ENCODE results near the gene INCA1.
"Not testable (repeated sequence)": the region's sequence is repeated elsewhere in the genome, so short reads cannot be mapped to it uniquely, and the experiment has no call there.

INCA1 gene, protein sequence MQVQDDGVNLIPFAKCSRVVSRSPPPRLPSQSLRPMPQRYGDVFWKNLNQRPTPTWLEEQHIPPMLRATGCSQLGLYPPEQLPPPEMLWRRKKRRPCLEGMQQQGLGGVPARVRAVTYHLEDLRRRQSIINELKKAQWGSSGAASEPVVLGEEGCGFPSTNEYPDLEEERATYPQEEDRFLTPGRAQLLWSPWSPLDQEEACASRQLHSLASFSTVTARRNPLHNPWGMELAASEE

DNA sequence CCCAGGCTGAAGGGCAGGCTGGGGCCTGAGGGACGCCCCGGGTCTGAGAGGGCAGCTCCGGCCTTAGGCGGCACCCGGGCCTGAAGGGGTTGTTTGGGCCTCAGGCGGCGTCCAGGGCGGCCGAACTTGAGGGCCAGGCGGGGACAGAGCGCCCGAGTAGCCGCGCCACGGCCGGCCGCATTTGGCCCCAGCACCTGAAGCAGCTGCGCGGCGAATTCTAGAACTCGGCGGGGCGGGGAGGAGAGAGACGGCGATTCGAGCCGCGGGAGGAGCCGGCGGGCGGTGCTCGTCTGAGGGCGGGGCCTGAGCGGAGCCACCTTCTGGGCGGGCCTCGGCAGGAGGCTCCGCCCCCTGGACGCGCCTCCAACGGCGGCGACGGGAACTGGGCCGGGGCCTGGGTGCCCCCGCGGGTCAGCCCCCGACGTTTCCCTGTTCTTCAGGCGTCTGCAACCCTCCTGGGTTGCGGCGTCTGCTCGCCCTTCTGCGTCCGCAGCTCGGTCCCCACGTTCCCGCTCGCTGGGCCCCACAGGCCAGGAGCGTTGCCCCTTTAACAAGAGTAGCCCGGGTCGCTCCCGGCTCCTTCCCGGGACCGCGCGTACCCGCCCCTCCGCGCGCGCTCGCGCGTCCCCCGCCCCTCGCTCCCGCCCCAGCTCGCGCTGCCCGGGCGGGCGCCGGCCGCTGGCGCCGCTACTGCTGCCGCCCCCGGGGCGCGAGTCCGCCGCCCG is at the start of gene INCA1, which contains the start of gene KIF1C:
INCA1 (minus strand) TSS at position 221 of the 725 bp plus-strand sequence. CDS start 3,085 bp downstream, outside the sequence.
KIF1C (plus strand) TSS at position 649 of the 725 bp plus-strand sequence. CDS start 2,297 bp downstream, outside the sequence.
- peak; percentile 93 for DNase-seq

DNA sequence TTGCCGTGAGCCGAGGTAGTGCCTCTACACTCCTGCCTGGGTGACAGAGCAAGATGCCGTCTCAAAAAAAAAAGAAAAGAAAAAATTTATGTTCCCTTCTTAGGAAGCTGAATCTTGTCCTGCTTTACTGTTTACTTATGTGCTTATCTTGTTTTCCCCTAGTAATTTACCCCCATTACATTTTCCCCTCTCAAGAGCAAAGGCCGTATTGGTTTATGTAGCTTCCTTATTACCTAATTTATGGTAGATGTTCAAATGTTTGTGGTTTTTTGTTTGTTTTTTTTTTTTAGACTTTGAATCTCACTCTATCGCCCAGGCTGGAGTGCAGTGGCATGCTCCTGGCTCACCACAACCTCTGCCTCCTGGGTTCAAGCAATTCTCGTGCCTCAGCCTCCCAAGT is 48.2 kb upstream of the INCA1 start:
- DNase-seq = no peak

DNA sequence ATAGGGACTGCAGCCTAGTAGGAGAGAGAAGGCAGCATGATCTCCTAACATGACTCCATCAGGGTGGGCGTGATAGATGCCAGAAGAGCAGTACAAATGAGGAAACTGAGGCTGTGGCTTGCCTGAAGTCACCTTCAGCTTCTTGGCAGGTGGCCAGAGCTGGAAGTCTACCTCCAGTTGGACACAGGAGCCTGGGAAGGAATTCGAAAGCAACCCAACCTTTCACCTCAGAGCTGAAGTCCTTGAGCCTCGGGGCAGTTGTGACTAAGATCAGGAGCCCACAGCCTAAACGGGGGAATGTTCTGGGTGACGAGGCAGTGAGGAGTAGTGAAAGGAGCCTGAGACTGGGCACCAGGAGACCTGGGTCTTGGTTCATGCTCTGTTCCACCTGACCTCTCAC is 47.3 kb upstream of the INCA1 start:
- no peak for DNase-seq

DNA sequence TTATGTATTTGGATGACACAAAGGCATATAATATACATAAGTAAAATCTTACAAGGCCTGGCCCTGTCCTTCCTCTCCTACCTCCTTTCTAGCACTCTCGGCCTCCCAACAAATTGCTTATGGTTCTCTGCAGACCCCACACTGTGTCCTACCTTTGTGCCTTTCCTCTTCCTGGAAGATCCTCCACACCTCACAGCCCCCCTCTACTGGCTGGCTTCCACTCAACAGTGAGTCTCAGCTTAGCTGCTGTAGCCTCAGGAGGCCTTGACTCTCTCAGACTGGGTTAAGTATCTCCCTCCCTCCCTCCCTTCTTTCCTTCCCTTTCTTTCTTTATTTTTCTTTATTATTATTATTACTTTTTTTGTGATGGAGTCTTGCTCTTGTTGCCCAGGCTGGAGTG is 46.2 kb upstream of the INCA1 start:
- DNase-seq = no peak

DNA sequence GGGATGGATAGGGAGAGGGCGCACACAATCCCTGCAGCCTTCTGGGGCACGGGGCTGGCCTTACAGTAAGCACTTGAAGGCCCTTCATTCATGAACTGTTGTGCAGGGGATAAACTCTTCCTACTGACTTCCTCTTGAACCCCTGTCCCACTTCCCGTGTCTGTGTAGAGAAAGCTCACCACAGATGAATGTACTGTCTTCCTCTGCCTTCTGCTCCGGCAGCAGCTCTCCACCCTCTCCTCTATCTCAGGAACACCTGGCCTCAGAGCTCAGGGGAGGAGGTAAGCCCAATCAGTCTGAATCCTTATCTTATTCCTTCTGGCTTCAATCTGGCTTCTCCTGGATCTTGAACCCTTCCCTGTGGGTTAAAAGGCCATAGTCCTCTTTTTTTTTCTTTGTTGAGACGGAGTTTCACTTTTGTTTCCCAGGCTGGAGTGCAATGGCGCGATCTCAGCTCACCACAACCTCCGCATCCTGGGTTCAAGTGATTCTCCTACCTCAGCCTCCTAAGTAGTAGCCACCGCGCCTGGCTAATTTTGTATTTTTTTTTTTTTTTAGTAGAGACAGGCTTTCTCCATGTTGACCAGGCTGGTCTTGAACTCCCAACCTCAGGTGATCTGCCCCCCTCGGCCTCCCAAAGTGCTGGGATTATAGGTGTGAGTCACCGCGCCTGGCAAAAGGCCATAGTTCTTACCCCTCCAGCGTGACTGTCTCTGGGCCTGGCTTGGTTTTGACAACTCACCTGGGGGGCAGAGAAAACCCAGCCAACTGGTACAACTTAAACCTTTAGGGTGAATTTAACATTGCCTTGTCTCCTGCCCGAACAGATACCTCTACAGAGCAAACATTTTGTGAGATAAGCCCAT is 45.1 kb upstream of the INCA1 start:
- DNase-seq = no peak

DNA sequence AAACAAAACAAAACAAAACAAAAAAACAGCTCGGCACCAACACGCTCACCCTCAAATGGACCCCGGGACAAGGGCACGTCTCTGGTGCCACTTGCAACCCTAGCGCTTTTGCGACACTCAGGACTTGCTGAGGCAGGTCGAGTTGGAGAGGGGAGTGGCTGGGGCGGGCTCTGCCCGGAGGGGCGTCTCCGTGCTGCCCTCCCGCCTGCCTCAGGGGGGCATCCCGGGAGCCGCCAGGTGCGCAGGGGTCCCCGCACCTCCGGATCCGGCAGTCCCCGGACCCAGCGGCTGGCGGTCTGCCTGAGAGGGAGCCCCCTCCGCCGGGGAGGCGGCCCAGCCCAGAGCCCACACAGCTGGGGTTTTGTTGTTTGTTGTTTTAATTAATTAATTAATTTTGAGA is 38.0 kb upstream of the INCA1 start, which contains the start of gene SLC52A1:
SLC52A1 (minus strand) TSS at position 112 of the 400 bp plus-strand sequence. CDS start 820 bp downstream, outside the sequence.
- DNase-seq = no peak

DNA sequence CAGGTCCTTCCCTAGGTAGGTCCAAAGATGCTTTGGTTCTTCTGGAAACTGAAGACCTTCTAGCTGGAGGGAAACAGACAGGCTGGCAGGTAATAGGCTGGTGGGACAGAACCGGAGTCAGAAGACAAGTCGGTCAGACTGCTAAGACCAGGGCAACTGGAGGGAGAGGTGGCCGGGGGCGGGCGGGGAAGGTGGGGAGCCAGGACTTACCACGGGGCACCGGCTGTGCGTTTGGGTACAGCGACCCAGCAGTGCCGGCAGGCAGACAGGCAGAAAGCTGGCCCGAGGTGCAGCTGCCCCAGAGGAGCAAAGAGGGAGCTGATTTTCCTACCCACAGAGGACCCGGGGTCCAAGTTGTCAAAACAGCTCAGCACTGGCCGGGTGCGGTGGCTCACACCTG is 37.3 kb upstream of the INCA1 start:
- DNase-seq = no peak

DNA sequence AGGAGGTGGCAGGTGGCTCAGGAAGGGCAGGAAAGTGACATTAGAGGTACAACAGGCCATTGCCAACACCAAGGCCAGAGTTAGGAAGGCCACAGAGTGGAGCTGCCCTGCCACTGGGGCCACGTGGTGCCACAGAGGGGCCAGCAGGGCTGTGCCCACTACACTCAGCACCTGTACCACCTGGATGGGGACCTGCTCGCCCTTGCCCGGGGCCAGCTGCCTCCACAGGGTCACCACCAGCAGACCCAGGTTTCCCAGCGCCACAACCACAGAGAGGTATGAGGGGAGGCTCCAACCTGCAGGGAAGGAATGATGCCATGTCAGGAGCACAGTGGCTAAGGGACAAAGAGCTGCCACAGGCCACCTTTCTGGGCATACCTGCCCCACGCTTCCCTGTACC is 36.7 kb upstream of the INCA1 start:
- DNase-seq = no peak

DNA sequence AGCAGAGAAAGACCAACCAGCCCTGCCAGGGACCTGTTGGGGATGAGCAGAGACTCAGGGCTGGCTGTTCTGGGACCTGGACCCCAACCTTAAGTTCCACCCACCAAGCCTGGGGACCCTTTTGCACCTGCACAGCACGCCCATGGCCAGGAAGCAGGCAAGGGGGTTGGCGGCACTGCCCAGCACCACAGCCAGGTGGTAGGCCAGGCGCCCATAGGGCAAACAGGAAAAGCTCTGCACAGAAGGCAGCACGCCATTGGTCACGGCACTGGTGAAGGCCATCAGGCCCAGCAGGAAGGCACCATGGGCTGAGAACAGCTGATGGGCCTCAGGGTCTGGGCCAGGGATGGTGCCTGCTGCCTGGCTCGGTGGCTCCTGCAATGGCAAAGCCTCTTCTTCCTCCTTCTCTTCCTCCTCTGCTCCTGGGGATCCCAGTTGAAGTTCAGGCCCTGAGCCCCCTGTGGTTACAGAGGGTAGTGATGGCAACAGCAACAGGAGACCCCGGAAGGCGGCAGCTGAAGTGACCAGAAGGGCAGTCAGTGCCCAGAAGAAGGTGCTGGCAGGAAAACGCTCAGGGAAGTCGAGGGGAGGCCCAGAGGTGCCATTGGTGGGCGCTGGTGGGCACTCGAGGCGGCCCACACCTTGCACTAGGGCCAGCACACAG is 36.2 kb upstream of the INCA1 start:
- DNase-seq = no peak

DNA sequence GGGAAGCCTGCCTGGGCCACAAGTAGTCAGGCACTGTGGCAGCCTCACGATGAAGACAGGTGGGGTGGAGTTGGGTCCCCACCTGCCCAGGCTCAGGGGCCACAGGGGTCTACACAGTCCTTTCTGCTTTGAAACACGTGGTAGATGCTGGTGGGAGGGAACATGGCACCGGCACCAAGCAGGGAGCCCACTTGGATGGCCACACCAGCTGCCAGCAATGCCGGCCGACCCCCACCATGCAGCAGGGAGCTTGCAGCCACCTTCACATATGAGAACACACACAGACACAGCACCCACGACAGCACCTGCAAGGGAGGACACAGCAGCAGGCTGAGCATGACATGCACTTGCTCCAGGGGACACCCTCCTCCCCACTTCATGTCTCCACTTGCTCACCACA is 35.5 kb upstream of the INCA1 start:
- no peak for DNase-seq

DNA sequence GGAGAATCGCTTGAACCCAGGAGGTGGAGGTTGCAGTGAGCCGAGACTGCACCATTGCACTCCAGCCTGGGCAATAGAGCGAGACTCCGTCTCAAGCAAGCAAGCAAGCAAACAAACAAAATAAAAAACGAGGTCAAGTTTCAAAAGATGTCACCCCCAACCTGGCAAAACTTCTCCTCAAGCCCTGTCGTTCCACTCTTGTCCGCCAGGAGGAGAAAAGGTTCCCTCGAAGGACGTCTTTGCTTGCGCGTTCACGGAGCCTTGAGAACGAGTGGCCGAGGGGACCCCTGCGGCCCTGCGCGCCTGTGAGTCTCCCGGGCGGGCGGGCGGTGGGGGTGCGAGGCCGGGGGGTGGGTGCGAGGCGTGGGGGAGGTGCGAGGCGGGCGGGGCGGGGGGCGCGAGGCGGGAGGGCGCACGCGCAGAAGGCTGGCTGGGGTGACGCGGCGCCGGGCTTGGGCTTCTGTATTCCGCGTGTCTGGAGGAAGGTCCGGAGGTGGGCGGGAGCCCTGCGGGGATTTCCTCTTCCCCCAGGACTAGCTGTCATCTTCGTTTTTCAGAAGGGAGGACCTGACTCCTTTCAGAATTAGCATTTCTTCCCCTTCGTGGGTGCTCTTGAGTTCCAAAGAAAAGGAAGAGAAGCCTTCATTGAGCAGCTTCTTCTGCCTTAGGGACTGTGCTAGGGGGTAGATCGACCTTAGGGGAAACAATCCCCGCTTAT is 34.2 kb upstream of the INCA1 start:
- DNase-seq = peak; percentile 50 to 60

DNA sequence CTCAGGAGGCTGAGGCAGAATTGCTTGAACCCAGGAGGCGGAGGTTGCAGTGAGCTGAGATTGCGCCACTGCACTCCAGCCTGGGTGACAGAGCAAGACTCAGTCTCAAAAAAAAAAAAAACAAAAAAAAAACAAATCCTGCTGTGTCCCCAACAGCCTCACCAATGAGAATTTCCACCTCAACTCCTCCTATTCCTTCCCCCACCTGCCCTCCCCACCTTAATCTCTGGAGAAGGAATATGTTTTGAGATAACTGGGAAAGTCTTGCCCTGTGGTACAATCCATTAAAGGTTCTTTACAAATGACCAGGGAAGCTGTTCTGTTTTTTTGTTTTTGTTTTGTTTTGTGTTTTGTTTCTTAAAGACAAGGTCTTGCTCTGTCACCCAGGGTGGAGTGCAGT is 32.8 kb upstream of the INCA1 start:
- DNase-seq = not testable (repeated sequence)

DNA sequence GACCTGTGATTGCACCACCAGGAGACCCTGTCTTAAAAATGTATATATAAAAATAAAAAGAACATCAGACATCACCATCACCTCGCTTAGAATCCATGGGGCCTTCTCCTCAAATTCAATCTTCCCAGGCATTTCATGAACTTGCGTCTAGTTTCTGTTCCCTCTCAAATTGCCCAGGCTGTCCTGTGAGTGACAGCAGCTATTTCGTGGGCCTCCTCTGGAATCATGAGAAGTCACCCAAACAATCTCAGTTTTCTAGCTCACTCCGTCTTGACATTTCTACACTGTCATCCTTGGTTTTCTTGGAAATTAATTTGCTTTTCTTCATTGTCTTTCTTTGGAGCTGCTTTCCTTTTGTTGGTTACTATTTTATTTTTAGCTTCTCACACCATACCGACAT is 30.6 kb upstream of the INCA1 start:
- DNase-seq = no peak

DNA sequence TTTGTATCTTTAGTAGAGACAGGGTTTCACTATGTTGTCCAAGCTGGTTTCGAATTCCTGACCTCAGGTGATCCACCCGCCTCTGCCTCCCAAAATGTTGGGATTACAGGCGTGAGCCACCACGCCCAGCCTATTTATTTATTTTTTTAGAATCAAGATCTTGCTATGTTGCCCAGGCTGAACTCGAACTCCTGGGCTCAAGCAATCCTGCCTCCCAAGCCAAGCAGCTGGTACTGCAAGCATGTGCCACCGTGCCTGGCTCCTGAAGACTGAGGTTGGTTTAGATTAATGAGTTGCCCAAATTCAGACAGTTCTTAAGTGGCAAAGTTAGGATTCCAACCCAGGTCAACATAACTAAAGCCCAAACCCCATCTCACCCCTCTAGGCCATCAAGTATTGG is 30.0 kb upstream of the INCA1 start:
- DNase-seq = no peak

DNA sequence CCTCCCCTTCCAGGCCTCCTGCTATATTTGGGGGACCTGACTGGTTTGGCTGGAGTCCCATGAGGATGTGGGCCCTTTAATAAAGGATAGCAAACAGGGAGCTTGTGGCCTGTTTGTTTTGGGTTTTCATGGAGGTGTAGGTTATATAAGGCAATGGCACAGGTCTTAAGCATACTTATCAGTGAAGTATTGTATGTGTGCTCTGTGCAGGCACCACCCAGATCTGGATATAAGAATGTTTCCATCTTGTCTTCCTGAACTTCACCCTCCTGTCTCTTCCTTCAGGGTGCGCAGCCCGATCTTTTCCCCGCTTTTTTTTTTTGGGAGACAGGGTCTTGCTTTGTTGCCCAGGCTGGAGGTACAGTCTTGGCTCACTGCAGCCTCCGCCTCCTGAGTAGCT is 27.3 kb upstream of the INCA1 start:
- no peak for DNase-seq

DNA sequence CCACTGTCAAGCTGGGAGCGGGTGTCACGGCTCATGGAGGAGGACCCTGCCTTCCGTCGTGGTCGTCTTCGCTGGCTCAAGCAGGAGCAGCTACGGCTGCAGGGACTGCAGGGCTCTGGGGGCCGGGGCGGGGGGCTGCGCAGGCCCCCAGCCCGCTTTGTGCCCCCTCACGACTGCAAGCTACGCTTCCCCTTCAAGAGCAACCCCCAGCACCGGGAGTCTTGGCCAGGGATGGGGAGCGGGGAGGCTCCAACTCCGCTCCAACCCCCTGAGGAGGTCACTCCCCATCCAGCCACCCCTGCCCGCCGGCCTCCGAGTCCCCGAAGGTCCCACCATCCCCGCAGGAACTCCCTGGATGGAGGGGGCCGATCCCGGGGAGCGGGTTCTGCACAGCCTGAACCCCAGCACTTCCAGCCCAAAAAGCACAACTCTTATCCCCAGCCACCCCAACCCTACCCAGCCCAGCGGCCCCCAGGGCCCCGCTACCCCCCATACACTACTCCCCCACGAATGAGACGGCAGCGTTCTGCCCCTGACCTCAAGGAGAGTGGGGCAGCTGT is 26.3 kb upstream of the INCA1 start:
- no peak for DNase-seq

DNA sequence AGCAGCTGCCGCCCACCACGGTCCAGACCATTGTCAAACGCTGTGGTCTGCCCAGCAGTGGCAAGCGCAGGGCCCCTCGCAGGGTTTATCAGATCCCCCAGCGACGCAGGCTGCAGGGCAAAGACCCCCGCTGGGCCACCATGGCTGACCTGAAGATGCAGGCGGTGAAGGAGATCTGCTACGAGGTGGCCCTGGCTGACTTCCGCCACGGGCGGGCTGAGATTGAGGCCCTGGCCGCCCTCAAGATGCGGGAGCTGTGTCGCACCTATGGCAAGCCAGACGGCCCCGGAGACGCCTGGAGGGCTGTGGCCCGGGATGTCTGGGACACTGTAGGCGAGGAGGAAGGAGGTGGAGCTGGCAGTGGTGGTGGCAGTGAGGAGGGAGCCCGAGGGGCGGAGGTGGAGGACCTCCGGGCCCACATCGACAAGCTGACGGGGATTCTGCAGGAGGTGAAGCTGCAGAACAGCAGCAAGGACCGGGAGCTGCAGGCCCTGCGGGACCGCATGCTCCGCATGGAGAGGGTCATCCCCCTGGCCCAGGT is 24.9 kb upstream of the INCA1 start:
- no peak for DNase-seq

DNA sequence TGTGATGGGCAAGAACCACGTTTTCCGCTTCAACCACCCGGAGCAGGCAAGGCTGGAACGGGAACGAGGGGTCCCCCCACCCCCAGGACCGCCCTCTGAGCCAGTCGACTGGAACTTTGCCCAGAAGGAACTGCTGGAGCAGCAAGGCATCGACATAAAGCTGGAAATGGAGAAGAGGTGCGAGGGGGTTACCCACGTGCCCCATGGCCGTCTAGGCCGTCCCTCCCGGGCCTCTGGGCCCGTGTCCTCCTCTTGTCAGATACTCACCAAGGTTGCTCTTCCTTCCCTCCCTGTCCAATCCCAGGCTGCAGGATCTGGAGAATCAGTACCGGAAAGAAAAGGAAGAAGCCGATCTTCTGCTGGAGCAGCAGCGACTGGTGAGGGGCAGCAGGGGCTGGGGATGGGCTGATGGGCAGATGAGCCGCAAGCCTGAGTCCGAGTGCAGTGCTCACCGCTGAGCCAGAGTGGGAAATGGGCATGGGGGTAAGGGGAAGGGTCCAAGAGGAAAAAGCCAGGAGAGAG is 23.2 kb upstream of the INCA1 start:
- no peak for DNase-seq

DNA sequence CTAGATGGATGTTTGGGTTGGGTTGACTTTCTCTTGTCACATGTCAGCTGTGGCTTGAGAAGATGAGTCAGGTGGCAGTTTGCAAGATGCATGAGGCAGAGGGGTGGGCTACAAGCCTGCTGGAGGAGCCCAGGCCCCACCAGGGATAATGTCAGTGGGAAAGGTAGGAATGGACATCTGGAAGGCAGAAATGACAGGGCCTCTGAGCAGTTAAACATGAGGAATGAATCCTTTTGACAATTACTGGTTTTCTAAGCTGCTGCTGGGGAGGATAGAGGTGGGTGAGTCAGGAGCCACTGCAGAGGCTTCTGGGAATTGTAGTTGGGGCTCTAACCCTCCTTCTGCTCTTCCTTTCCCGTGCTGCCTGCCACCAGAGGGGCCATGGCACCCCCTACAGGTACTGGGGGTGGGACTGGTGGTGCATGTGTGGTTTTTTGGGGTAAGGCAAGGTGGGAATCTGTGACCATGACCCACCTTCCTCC is 22.2 kb upstream of the INCA1 start:
- DNase-seq = no peak

DNA sequence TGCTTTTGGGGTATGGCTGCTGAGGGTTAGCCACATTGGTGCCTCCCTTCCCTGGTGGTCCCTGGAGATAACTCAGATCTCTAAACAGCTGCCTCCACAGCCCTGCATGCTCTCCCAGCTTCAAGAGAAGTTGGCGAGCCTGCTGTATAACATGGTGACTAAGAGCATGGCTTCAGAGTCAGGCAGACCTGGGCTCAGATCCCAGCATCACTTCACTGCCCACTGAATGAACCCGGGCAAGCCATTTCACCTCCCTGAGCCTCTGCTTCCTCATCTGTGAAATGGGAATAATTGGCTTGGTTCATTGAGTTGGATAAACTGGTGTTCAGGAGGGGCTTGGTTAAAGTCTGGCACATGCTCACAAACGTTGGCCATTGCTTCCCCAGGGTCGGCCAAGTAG is 17.0 kb upstream of the INCA1 start:
- no peak for DNase-seq

DNA sequence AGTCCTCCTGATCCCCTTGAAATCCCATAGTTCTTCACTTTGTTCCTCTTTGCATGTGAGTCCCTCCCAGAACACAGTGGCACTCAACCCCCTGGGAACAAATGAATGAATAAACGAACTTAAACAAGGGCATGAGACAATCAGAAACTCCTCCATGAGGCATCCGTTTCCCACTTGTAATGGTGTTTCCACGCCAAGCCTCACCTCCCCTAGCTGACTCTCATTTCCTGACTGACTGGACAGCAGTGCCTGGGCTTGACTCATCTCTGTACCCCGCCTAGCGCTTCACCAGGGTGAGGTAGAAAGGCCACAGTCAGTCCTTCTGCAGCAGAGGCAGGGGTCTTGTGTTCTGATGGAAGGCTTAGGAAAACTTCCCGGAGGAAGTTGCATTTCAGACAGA is 14.6 kb upstream of the INCA1 start:
- DNase-seq = no peak
